Right forelimb (tissue), 1 donor: ENCODE data around the gene PATZ1.

Experiments
- DNase-seq: peaks from one replicate; pipeline ENCODE4 v3.0.0-alpha.2; 2018

The PATZ1 gene

GRCh38 chr22:31278626-31279326 lies 67.4 kb downstream of the PATZ1 start:
- DNase-seq: no peak

GRCh38 chr22:31278151-31278621 lies 68.0 kb downstream of the PATZ1 start:
- no peak for DNase-seq

- DNase-seq: no peak
Measured at GRCh38 chr22:31277741-31278140, 68.4 kb downstream of the PATZ1 start.

- no peak for DNase-seq
Measured at GRCh38 chr22:31276426-31277167, 69.5 kb downstream of the PATZ1 start.
